Embryonic facial prominence (tissue), 1 donor: ENCODE measurements around the gene NPC1L1.

Experiments
- DNase-seq: peaks from one replicate; pipeline ENCODE4 v3.0.0-alpha.2; 2016; ENCODE audit errors: extremely low spot score

NPC1L1 gene

DNA sequence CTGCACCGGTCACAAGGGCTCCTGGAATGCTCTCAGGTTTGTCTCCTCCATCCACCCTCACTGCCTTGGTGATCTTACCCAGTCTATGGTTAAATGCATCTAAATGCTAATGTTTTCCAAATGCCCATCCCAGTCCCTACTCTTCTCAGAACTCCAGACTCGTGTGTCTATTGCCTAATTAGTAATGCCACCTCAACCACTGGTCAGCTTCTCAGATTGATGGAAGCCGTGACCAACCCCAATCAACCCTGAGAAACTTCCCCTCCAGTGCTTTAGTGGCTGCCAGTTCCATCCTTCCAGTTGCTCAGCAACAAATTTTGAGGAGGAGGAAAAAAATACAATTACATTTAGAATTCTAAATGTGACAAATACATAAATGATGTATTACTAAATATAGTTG lies 69.3 kb downstream of the NPC1L1 start:
- no peak for DNase-seq

DNA sequence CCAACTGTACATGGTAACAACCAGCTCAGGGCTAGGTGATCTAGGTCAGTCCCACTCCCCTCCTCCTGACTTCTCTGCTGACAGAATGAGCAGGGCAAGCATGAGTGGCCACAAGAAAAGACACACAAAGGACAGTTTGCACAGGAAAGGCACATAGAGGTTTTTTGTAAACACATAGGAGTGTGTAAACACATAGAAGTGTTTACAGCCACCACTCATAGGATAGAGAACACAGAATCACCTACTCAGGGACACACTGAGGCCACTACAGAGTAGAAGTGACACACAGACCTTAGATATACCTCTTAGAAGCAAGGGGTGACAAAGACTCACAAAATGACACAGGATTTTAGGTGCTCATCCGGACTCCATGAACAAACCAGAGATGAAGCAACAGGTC lies 69.7 kb downstream of the NPC1L1 start:
- DNase-seq = no peak

DNA sequence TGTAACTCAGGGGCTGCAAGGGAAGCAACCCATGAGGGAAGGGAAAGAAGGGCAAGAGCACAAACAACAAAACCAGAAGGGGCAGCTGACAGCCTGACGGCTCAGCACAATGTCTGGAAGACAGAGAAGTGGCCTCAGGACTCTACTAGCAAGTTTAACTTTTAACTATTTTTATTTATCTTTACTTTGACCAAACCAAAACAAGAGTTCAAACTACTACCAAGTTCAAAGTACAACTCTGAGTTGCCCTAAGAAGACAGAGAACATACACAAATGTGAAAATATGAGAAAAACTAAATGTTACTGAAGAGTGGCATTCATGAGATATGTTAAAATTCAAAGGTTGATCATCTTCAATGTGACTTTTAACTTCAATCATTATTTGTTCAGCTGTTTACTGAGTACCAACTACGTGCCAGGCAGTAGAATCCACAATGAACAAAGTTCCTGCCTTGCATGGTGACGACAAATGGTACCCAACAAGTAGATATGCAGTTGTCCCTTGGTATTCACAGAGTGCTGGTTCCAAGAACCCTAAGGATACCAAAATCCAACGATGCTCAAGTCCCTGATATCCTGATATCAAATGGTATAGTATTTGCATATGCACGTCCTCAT lies 70.4 kb downstream of the NPC1L1 start:
- no peak for DNase-seq

DNA sequence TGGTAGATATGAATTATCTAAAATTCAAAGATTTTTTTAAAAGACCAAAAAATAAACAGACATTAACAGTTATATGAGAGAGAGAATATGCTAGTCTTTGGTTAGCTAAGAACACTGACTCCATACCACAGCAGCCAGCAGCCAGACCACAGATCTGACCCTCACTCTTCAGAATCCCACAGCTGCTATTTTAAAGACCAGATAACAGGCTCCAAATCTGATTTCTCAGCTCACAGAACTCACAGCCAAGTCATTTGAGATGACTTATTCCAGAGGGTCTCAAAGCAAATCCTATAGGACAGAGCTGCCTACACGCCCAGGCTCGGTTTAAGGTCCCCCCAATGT lies 71.0 kb downstream of the NPC1L1 start:
- no peak for DNase-seq

DNA sequence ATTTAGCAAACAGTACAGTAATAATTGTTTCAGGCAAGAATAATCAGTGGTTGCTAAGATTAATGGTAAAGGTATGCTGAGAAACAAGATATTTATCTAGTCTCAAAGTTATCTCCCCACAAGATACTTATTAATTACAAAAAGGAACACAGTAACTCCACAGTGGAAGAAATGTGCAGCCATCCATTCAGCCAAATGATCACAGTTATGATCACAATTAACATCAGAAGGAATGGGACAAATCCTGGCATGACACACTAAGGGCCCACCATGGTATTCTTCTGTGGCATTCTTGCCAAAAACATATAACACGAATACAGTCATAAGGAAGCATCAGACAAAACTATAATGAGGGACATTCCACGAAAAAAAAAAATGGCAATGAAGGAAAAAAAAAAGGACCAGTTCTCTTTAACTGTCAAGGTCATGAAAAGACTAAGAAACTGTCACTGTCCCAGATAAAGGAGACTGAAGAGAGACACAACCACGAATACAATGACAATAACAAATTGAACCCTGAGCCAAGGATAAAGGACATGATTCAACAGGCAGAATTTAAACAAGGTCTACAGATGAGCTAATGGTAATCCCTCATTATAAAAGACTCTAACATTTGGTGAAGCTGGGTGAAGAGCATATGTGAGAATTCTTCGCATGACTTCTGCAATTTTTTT lies 71.5 kb downstream of the NPC1L1 start:
- no peak for DNase-seq

DNA sequence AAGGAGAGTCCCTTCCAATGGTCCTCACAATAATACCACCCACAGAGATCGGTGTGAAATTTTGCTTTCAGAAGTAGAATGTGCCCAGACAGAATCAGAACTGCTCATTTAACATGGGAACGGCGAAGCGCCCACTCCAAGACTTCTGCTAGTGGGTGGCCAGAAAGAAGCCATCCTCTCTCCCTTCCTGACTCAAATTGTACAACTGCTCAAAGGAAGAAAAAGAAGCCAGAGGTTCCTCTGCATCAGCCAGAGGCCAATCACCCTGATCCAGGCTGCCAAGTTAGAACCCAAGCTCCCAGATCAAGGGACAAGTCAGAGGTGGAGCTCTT lies 73.9 kb downstream of the NPC1L1 start:
- DNase-seq = no peak

DNA sequence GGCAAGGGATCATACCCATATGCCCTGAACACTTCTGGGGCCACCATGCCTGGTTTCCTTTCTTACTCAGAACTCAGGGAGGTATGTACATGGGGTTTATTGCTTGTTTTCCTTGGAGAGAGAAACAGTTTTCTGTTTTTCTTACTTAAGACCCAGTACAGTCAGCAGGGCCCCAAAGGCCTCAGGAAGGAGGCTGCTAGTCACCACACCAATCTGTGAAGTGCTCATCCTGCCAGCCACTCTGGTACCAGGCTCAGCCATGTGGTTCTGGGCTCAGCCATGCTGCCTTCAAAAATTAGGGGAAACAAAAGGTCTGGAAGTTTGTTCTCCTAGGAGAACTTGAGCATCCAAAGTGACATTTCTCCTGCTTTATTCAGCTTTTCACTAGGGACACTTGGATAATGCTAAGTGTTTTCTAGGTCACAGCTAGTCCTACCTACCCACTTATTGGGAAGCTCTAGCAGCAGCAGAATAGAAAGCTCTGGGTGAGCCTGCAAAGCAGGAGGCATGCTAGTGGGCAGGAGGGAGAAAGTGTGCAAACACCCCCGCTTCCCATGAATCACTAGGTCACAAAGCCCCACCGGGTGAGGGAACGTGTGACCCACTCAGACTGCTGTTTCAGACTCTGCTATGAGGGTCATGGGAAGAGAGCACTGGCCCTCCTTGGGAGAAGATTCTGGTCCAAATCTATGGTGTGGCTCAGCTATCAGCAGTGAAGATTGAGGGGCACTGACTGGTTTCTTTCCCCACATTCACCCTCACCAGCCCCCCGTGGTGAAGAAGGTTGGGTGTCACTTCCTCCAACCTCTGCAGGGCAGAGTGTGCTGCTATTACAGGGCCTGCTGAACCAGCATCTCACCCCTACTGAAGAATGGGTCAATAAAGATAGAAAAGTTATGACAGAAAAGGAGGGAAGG lies 74.6 kb downstream of the NPC1L1 start:
- no peak for DNase-seq

DNA sequence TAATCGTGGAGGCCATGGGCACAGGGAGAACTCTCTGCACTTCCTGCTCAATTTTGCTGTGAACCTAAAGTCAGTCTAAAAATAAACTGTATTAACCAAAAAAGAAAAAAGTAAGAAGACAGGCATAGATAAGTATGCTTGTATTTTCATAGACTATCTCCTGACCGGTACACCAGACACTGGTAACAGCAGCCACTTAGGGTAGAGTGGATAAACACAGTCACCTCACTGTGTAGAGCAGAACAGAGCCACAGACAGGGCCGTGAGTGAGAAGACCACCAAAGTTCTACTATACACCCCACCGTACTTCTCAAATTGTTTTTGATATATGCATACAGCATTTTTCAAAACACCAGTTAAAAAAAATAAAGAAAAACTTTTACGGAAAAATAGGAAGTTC lies 75.6 kb downstream of the NPC1L1 start:
- no peak for DNase-seq

DNA sequence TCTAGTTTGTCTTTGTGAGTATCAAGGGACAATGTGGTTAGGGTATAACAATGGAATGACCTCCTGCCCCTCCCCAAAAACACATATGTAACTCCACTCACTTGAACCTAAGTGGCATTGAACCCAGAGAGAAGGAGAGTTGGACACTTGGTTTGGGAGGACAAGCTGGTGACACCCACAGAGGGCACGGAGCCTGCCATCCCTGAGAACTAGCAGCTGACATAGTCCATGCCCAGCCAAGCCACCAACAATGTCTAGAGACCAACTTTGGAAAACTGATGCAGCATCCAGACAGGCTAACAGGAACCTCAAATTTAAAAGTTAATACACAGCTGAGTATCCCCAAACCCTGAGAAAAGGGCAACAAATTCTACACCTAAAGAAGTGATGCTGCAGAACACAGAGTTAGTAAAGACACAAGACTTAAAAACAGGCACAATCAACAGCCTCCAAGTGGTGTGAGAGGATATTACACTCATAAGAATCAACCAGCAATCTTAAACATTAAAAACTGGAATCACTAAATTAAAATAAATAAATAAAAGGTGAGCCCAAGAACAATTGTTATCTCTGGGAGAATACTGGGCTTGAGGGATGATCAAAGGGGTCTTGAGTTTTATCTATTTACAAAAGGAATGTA lies 77.8 kb downstream of the NPC1L1 start:
- DNase-seq = no peak
